ENCODE data around the gene RHEX.

RHEX gene

DNA sequence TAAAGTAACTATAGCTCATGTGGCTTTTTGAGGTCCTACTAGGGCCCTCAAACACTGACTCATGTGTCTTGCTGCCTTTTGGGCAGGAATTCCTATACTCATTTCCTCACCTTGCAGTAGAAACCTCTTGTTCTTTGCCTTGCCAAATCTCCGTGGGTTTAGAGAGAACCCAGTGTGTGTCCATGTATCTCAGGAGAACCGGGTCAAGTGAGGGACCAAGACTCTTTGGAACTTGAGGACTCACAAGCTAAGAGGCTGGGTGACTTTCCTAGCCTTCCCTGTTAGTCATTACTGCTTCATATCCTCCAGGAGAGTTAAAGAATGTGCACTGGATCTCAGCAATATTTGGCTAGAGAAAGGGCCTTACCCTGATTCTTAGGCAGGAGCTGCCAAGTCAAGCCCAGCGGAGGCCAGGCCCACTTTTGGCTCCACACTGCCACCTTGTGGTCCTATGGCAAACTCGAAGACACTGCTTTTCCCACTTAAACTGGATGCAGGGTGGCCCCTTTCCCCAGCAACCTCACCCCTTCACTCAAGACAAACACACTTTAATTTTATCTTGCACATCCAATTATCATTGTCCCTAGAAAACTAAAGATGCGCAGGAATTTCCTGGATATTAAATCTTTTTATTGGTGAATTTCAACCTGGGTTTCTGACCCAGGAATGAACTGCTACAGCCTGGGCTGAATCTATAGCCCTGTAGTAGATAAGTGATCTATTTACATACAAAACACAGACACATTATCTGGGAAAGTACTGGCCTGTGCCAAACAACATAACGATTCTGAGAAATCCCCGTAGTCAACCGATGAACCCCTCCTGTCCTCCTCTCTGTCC is 53.6 kb downstream of the RHEX start:
- TF ChIP-seq, protein P1, sequence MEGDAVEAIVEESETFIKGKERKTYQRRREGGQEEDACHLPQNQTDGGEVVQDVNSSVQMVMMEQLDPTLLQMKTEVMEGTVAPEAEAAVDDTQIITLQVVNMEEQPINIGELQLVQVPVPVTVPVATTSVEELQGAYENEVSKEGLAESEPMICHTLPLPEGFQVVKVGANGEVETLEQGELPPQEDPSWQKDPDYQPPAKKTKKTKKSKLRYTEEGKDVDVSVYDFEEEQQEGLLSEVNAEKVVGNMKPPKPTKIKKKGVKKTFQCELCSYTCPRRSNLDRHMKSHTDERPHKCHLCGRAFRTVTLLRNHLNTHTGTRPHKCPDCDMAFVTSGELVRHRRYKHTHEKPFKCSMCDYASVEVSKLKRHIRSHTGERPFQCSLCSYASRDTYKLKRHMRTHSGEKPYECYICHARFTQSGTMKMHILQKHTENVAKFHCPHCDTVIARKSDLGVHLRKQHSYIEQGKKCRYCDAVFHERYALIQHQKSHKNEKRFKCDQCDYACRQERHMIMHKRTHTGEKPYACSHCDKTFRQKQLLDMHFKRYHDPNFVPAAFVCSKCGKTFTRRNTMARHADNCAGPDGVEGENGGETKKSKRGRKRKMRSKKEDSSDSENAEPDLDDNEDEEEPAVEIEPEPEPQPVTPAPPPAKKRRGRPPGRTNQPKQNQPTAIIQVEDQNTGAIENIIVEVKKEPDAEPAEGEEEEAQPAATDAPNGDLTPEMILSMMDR (conservative IDR thresholded peaks at IDR 0.05) = peak; percentile 91
- 0 out of 2 replicates have a peak overlapping the region, but pooled peaks have one; percentile 5 for H3K27ac ChIP-seq

DNA sequence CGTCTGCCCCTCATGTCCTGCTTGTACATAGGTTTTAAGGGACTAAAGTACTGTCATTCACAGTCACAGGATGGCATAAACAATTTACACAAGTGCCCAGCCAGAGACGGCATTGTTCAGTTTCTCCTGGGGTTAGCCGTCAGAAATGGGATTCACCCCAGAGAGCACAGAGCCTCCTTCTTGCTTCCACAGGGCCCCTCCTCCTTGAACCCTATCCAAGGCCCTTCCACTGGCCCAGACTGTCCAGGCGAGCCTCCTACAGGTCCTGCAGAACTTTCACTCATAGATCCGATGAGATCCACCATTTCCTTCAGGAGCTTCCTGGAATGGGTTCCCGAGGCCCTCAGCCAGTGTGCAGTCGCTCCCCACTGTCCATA is 54.2 kb downstream of the RHEX start:
- H3K27ac ChIP-seq = 0 out of 2 replicates have a peak overlapping the region, but pooled peaks have one; percentile 5
- TF ChIP-seq, protein P1 (conservative IDR thresholded peaks at IDR 0.05) = no peak

DNA sequence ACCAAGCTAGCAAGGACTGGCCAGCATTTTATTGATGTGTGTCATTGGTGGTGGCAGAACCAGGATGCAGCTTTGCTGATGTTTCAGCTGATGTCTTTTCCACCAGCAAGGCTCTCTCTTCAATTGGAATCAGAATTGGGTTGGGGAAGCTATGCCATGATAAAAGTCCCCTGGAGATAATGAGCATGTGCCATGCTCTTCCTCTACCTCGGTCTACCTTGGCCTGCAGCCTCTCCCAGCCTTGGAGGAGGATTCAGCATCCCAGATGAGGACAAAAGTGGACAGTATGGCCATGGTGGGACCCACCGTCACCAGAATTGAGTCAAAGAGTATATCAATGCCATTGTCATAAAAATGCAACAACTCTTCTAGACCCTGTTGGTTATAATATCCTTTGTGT is 55.7 kb downstream of the RHEX start:
- no peak overlapping the region for H3K27ac ChIP-seq
- TF ChIP-seq, protein P1 (conservative IDR thresholded peaks at IDR 0.05) = no peak

DNA sequence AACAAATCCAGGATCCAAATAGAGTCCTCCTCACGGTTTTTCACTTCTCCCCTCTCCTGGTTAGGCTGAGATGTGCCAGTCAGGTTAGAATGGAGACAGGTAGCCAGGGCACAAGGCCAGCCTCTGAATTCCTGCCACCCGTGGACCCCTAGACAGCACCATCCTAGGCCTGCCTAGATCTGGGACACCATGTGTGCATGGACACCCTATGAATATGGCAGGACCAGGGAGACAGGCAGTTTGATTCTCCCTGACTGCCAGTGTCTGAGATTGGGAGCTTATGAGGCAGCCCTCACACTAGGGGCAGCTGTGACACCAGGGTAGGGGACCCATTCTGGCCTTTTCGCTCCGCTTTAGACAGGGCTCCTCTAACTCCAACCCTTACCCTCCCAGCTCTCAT is 56.7 kb downstream of the RHEX start:
- TF ChIP-seq, protein P1 (conservative IDR thresholded peaks at IDR 0.05) = no peak
- H3K27ac ChIP-seq = no peak overlapping the region; the same call in 1 of the 2 replicates

DNA sequence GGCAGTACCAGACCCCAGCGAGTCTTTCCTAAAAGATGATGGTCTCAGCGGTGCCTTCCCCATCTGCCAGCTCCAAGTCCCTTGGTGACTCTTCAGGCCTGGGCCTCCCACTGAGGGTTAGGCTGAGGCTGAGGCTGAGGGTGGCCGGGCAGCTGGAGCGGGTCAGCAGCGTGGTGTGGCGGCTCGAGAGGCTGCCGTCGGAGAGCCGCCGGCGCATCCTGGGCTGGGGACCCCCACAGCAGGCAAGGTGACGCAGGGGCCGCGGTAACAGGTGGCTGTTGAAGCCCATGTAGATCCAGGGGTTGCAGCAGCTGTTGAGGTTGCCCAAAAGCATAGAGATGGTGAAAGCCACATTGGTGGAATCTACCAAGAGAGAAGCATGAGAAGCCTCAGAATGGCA is 57.2 kb downstream of the RHEX start:
- no peak overlapping the region; the same call in 1 of the 2 replicates for H3K27ac ChIP-seq
- TF ChIP-seq, protein P1 (conservative IDR thresholded peaks at IDR 0.05) = no peak

DNA sequence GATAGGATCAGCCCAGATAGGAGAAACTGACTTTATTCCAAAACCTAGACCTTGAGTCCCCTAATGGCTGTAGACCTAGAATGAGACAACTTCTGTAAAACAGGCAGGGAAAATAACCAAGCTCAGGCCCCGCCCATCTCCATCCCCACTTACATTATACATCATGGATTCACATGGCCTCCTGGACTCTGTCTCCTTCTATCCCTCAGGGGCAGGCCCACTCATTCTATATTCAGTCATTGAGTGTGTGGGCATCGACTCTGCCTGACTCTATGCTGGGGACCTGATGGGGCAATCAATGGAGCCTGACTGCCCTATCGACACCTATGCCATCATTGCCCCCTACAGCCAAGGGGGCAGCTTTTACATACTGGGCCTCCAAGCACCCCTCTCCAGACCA is 57.8 kb downstream of the RHEX start:
- TF ChIP-seq, protein P1 (conservative IDR thresholded peaks at IDR 0.05) = no peak
- H3K27ac ChIP-seq = peak overlapping the region; percentile 99

DNA sequence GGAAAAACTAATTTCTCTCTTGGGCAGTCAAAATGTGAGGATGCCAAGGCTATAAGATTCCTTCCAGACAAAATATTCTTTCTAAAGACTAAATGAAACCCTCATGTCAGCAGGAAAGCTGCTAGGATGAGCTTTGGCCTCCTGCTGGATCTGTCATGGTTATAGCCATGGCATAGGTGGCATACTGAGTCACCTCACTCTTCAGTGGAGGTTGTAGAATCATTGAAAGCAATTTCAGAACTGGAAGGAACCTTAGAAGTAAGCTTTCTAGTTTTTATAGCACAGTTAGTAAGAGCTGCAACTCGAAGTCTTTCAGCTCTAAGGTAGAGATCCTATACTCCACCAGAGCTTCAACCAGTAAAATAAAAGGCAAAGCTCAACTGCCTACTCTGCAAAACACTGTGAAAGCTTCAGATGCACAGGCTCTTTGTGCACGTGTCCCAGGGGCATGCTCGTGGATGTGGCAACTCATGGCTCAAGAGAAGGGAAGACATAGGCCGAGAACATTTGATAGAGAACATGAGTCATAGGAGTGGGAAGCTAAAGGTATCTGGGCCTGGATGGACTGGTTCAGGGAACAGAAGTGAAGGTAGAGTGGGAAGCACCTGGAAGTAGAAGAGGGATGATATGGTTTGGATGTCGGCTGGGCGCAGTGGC is 58.4 kb downstream of the RHEX start:
- H3K27ac ChIP-seq = peak overlapping the region; percentile 99
- TF ChIP-seq, protein P1 (conservative IDR thresholded peaks at IDR 0.05) = no peak

Measured in VCaP (cell line).